ENCODE results near the gene NEURL1. TPM values are rescaled to one million over a fixed set of nuclear protein-coding genes. Genes with fewer than 3 reads are reported as not detected.

The NEURL1 gene
- total and polyA plus RNA-seq, 12 donors: 0.05 to 1.0 (median 0.17) TPM; not detected in 3

DNA sequence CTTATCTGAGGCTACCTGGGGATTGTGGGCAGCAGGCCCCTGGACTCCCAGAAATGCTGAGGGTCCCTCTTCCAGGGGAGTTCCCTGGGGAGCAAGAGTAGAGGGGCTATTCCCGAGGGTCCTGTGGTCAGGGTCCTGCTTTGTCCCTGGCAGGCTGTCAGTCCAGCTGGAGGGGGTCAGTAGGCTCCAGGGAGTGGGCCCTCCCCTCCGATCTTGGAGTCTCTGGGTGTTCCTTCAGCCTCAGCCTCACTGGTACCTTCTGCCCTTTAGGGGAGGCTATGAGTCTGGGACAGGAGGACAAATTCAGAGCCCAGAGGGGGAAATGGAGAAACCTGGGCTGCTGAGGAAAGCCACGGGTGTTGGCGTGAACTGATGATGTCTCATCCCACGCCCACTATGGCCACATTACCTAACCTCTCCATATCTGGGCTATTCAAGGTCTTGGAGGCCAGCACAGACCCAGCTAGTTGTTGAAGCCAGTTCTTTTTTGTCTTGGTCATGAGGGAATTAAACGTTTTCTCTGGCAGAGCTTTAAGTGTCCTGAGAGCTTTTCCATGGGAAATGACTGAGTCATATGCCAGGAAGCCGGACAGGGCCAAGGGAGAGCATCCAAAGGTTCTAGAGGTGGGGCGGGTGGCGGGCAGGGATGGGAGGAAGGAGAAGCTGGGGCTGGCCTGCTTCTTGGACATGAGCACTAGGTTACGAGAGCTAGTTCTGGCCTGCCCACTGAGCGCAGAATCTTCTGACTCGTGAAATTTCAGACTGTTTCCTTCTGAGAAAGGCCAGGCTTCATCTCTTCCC, 47.5 kb upstream of the NEURL1 start:
- peak overlapping the region; percentile 43 to 98 (median 86) for H3K27ac ChIP-seq
- H3K9me3 ChIP-seq: no peaks in the 10 kb centered on the region
- no peaks in the 10 kb centered on the region for H3K27me3 ChIP-seq
- H3K4me3 ChIP-seq: no peak overlapping the region
- TF ChIP-seq, protein P1, sequence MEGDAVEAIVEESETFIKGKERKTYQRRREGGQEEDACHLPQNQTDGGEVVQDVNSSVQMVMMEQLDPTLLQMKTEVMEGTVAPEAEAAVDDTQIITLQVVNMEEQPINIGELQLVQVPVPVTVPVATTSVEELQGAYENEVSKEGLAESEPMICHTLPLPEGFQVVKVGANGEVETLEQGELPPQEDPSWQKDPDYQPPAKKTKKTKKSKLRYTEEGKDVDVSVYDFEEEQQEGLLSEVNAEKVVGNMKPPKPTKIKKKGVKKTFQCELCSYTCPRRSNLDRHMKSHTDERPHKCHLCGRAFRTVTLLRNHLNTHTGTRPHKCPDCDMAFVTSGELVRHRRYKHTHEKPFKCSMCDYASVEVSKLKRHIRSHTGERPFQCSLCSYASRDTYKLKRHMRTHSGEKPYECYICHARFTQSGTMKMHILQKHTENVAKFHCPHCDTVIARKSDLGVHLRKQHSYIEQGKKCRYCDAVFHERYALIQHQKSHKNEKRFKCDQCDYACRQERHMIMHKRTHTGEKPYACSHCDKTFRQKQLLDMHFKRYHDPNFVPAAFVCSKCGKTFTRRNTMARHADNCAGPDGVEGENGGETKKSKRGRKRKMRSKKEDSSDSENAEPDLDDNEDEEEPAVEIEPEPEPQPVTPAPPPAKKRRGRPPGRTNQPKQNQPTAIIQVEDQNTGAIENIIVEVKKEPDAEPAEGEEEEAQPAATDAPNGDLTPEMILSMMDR (IDR thresholded peaks at IDR 0.05): no peak
- peaks cover 3 to 96% (median 49%) of the 10 kb centered on the region in 9 donors for H3K36me3 ChIP-seq
- DNase-seq (peak; percentile 82), ATAC-seq (peak; percentile 52 to 83 (median 71))
- H3K4me1 ChIP-seq: peaks cover 32 to 100% (median 84%) of the 10 kb centered on the region in 9 donors
- 37 to 51% methylated on average over 12 of the region's 12 CpGs for WGBS, 2 donors
- intact Hi-C loops (cut with DNase I): no loop called here

DNA sequence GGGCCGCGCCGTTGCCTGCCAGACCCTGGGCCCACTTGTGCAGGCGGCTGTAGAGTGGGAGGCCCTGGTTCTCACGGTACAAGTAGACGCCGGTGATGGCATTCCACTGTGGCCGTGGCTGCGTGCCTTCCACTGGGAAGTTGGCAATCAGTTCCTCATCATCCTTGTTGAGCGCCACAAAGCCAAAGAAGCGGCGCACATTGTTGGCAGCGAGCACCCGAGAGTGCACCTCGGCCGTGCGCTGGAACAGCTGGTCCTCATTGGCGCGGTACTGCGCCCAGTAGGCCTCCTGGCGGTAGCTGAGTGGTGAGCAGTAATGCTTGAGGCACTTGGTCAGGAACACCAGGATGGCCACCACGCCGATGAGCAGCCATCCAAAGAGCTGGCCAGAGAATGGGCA, 46.3 kb upstream of the NEURL1 start:
- WGBS, 2 donors: 96 to 98% methylated on average over 23 of the region's 23 CpGs
- H3K27ac ChIP-seq: peak overlapping the region in 9 of 10 donors; percentile 69 to 98 (median 89)
- peaks cover 32 to 91% (median 79%) of the 10 kb centered on the region in 9 donors for H3K4me1 ChIP-seq
- no peak for ATAC-seq
- peaks cover 0 to 5% (median 0%) of the 10 kb centered on the region in 7 donors for H3K27me3 ChIP-seq
- intact Hi-C loops (cut with DNase I): no loop called here
- H3K9me3 ChIP-seq: no peaks in the 10 kb centered on the region
- H3K36me3 ChIP-seq: peaks cover 3 to 85% (median 43%) of the 10 kb centered on the region in 9 donors
- no peak for DNase-seq
- H3K4me3 ChIP-seq: no peak overlapping the region
- TF ChIP-seq, protein P1 (IDR thresholded peaks at IDR 0.05): no peak

DNA sequence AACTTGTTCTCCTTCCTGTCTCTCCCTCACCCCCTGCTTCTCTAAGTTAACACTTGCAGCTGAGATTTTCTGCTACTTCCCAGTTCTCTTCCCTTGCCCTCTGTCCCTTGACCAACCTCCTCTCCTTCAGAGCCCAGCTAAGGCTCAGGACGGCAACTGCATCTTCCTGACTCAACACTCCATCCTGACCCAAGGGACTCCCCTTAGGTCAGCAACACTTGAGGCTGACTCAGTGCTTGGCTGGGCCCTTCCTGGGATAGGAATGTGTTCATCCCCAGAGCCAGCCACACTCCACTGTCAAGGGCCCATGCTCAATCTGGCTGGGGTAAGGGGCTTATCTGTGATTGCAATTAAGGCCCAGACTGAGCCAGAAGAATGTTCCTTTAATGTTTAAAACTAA, 44.8 kb upstream of the NEURL1 start:
- H3K4me3 ChIP-seq: peak overlapping the region in 7 of 10 donors; percentile 18 to 89 (median 81)
- H3K4me1 ChIP-seq: peaks cover 32 to 84% (median 78%) of the 10 kb centered on the region in 9 donors
- peaks cover 3 to 69% (median 37%) of the 10 kb centered on the region in 9 donors for H3K36me3 ChIP-seq
- DNase-seq: peak; percentile 58 to 60
- H3K9me3 ChIP-seq: no peaks in the 10 kb centered on the region
- WGBS, 2 donors: 48 to 62% methylated on average over 1 of the region's 1 CpG
- TF ChIP-seq, protein P1 (IDR thresholded peaks at IDR 0.05): no peak
- H3K27me3 ChIP-seq: peaks cover 0 to 5% (median 0%) of the 10 kb centered on the region in 7 donors
- H3K27ac ChIP-seq: peak overlapping the region in 8 of 10 donors; percentile 89 to 98 (median 95)
- ATAC-seq: peak in 5 of 8 donors; percentile 5 to 65 (median 21)
- intact Hi-C loops (cut with DNase I): no loop called here

DNA sequence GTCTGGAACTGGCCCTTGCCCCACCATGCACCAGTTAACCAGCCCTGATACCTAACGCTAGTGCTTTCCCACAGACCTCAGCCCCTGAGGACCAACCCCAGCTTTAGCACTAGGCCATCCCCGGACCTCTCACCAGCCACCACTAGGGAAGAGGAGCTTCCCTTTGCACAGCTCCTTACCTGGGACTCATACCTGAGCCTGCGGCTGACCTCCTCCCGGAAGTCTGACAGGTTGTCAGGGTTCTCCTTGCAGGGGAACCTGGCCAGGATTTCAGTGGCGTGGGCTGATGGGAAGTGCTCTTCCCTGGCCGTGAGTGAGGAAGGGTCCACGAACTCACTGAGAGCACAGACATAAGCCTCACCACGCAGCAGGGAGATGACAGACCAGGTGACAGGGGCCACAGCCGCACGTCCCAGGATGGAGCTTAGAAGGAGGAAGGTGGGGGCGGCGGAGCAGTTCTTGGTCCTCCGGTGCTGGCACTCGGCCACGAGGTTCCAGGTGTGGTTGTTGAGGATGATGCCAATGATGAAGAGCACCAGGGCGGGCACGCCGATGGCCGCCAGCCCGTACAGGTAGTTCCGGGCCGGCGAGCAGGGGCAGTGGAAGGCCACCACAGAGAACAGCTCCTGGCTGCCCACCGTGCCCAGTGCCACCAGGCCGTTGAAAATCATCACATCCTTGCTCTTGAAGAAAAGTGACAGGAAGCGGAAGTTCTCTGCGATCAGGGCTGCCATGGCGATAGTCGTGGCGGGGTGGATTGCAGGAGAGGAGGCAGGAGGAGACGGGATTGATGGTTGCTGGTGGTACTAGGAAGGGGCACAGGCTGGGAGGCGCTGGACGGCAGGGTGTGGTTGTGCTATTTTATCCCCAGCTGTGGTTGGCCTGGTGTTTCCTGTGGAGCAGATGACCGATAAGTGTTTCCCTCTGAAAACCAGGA, 44.0 kb upstream of the NEURL1 start:
- TF ChIP-seq, protein P1 (IDR thresholded peaks at IDR 0.05): no peak
- H3K27ac ChIP-seq: peak overlapping the region in 9 of 10 donors; percentile 55 to 98 (median 95)
- 82 to 87% methylated on average over 34 of the region's 34 CpGs for WGBS, 2 donors
- H3K27me3 ChIP-seq: peaks cover 0 to 5% (median 0%) of the 10 kb centered on the region in 7 donors
- no peak for DNase-seq
- H3K4me1 ChIP-seq: peaks cover 29 to 77% (median 71%) of the 10 kb centered on the region in 9 donors
- H3K9me3 ChIP-seq: no peaks in the 10 kb centered on the region
- peak overlapping the region; percentile 14 to 89 (median 82) for H3K4me3 ChIP-seq
- no peak for ATAC-seq
- peaks cover 3 to 62% (median 30%) of the 10 kb centered on the region in 9 donors for H3K36me3 ChIP-seq
- intact Hi-C loops (cut with DNase I): no loop called here
